Mammary epithelial cell (primary cell): Measurements from ENCODE around the gene GSC.

Experiments
- EZH2 ChIP-seq: IDR thresholded peaks from 2 replicates; pipeline ENCODE4 v1.6.1; 2012; ENCODE audit warnings: low read length, inconsistent platforms, borderline replicate concordance
- TF ChIP-seq, protein P1 (sequence below), 2 donors: IDR thresholded peaks in 1 of 2; conservative IDR thresholded peaks in 1 of 2; 2 replicates each; pipeline ENCODE4 v1.5.1; 2011 to 2012; ENCODE audit warnings: inconsistent platforms in 2 of 2, low read length in 2 of 2, mild to moderate bottlenecking in 2 of 2, control low read depth in 1 of 2, low read depth in 1 of 2; ENCODE audit not compliant: insufficient read depth in 1 of 2; ENCODE audit errors: extremely low read depth in 1 of 2

DNA sequence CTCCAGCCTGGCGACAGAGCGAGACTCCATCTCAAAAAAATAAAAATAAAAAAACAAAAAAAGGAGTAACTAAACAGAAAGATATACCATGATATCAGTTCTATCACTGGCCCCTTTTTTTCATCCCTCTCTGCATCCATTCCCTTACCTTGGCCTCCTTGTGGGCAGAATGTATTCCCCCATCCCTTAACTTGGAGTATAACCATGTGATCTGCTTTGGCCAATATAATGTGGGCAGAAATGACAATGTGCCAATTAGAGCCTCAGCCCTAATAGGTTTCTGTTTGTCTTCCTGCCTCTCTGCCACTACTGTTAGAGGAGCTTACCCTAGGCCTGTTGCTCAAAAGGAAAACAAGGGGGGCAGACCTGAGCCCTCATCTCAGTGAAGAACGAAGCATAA, 23.8 kb downstream of the GSC start:
- TF ChIP-seq, protein P1, sequence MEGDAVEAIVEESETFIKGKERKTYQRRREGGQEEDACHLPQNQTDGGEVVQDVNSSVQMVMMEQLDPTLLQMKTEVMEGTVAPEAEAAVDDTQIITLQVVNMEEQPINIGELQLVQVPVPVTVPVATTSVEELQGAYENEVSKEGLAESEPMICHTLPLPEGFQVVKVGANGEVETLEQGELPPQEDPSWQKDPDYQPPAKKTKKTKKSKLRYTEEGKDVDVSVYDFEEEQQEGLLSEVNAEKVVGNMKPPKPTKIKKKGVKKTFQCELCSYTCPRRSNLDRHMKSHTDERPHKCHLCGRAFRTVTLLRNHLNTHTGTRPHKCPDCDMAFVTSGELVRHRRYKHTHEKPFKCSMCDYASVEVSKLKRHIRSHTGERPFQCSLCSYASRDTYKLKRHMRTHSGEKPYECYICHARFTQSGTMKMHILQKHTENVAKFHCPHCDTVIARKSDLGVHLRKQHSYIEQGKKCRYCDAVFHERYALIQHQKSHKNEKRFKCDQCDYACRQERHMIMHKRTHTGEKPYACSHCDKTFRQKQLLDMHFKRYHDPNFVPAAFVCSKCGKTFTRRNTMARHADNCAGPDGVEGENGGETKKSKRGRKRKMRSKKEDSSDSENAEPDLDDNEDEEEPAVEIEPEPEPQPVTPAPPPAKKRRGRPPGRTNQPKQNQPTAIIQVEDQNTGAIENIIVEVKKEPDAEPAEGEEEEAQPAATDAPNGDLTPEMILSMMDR (conservative IDR thresholded peaks at IDR 0.05 in 1 of 2, IDR thresholded peaks at IDR 0.05 in 1 of 2; ENCODE audit: extremely low read depth in 1 of 2, insufficient read depth in 1 of 2, low read depth in 1 of 2, low read length in 2 of 2): no peak
- TF ChIP-seq EZH2: no peak
